Cardiac fibroblast (primary cell): ENCODE data around the gene APBA2.

Experiments used
- DNase-seq, 2 donors: peaks; one replicate each; pipeline versions ENCODE4 v3.0.0 to v3.0.0-alpha.2; 2010; ENCODE audit warnings: low read depth in 2 of 2
- H3K4me3 ChIP-seq, 2 donors: replicated peaks in 1 of 2; 1 replicate in 1 of 2; 2 replicates in 1 of 2; pipeline ENCODE4 v1.5.1; 2011; ENCODE audit warnings: low read depth in 2 of 2, low read length in 2 of 2, mild to moderate bottlenecking in 2 of 2, moderate library complexity in 1 of 2
- TF ChIP-seq, protein P1 (sequence below): IDR thresholded peaks from one replicate; pipeline ENCODE4 v1.5.1; 2011; ENCODE audit warnings: low read depth, mild to moderate bottlenecking, low read length, inconsistent platforms

The APBA2 gene

DNA sequence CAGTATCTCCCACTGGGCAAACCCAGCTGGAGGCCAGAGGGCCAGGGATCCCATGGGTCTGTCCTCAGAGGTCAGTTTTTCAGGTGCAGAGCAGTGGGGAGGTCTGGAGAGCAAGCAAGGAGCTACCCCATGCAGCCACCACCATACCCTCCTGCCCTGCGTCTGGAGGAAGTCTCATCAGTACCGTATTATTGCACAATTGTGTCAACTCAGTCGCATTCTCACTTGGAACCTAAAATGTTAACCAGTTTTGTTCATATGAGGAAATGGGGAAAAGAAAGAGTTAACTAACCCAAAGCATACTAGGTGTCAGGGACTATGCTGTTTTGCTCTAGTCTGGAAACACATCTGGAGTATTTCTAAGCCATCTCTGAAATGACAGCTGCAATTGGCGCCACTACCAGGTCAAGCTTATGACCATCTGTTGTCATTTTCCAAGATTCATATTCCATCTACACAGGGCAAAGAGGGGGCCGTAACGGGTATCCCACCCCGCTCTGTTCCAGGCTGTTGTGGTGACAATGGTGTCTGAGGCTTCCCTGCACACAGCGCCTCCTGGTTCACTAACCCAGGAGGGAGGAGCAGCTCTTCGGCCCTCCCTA, 16.9 kb upstream of the APBA2 start:
- no peak for DNase-seq
- no peak overlapping the region for H3K4me3 ChIP-seq
- TF ChIP-seq, protein P1, sequence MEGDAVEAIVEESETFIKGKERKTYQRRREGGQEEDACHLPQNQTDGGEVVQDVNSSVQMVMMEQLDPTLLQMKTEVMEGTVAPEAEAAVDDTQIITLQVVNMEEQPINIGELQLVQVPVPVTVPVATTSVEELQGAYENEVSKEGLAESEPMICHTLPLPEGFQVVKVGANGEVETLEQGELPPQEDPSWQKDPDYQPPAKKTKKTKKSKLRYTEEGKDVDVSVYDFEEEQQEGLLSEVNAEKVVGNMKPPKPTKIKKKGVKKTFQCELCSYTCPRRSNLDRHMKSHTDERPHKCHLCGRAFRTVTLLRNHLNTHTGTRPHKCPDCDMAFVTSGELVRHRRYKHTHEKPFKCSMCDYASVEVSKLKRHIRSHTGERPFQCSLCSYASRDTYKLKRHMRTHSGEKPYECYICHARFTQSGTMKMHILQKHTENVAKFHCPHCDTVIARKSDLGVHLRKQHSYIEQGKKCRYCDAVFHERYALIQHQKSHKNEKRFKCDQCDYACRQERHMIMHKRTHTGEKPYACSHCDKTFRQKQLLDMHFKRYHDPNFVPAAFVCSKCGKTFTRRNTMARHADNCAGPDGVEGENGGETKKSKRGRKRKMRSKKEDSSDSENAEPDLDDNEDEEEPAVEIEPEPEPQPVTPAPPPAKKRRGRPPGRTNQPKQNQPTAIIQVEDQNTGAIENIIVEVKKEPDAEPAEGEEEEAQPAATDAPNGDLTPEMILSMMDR = no peak

DNA sequence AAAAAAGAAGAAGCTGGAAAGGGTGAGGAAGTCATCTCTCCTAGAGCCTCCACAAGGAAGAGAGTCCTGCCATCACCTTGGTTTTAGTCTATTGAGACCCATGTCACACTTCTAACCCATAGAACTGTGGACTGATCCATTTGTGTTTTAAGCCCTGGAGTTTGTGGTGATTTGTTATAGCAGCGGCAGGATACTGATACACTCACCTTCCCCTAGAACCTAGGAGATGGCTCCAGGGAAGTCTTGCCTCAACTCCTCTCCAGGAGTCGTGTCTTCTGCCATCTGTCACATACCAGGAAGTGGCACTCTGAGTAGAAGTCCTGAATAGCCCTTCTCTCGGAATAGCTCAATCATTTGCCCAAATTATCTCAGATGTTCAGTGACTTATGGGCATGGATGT, 14.6 kb upstream of the APBA2 start:
- no peak overlapping the region for H3K4me3 ChIP-seq
- DNase-seq = no peak
- TF ChIP-seq, protein P1 = no peak

DNA sequence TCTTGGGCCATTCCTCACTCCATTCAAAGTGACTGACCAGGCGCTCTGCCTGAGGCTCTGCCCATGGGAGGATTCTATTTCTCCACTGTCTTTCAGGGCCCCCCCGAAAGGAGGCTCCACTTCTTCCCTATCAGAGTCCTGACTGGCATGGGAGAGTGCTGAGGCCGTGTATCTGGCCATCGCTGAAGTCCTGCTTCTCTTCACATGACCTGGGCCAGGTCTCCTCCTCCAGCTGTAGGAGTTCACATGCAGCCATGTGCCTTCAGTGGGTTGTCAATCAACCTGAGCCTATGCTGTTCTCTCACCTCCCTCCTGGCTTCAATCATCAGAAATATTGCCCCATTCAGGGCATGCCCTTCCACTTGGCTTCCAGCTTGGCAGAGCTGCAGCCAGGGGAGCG, 12.8 kb upstream of the APBA2 start:
- DNase-seq = no peak
- TF ChIP-seq, protein P1 = no peak

DNA sequence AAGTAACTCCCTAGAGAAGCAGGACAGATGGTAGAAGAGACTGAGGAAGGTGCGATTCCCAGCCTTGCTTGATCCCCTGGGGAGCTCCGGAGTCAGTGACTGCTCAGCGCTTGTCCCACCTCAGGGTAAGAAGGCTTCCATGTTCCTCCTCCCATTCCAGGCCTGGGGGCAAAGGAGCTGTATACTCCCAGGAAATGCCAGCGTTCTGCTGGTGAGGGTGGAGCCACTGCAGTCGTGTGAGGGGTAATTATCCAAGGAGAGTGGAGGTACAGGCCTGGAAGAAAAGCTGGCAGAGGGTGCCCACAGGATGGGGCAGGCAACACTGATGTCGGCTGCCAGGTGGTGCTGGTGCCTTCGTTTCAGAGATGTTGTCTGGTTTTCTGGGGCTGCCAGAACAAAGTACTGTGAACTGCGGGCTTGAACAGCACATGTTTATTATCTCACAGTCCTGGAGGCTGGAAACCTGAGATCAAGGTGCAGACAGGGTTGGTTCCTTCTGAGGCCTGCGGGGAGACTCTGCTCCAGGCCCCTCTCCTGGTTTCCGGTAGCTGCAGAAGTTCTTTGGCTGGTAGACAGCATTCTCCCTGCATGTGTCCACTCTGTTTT, 12.1 kb upstream of the APBA2 start:
- no peak overlapping the region for H3K4me3 ChIP-seq
- DNase-seq = no peak
- TF ChIP-seq, protein P1 = no peak

More for the DNA sequence above, 12.8 kb upstream of the APBA2 start:
- no peak overlapping the region for H3K4me3 ChIP-seq

DNA sequence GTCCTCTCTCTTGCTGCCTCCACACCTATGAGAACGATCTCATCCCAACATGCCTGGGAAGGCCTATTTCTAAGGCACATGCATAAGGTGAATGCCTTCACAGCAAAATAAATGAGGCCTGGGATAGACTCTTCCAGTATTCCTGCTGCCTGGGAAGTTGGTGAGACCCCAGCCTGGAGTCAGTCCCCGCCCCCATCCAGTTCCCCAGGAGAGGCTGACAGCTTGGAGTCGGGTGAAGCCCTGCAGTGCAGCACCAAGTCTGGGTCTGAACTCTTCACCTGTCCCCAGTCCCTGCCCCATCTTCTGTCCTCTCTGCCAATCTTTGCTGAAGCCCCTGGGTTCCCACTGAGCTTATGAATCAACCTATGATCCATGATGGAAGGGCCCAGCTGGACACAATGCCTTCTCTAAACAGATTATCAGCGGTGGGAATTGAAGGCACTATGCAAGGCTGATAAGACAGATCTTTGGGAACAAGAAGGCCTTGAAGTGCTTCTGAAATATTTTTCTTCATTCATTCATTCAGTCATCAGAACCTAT, 10.2 kb upstream of the APBA2 start:
- TF ChIP-seq, protein P1 = no peak
- no peak overlapping the region for H3K4me3 ChIP-seq
- DNase-seq = no peak

DNA sequence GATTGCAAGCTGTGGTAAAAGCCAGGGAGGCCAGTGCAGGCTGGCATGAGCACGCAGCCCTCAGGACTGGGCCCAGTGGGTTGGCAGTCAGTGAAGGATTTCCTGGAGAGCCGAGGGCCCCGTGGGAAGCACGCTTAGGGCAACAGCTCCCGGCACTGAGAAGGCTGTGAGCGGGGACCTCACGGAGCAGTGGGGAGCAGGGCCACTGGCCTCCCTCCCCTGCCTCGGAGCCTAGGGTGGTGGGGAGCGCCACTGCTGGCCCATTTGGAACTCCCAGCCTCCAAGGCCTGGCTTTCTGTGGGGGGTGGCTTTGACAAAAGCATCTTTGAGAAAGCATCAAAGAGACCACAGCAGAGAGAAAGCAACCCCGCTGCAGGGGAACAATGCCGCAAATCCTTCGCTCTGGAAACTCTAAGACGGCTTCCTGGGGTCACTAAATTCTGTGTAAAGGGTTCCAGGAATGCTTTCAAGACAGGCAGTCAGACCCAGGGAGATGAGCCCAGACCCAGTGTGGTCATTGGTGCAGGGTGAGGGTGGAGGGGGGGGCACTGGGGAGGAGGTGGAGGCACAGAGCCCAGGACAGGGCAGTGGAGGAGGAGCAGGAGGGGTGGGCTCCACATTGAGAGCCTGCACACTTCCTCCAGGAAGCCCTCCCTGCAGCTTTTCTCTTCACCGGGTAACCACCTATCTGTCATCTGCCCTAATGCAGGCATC, 9.5 kb upstream of the APBA2 start:
- H3K4me3 ChIP-seq = no peak overlapping the region
- DNase-seq = no peak
- TF ChIP-seq, protein P1 = no peak
